Renal cortex interstitium (tissue), 11 donors: ENCODE results near the gene FKBP4. TPM values are rescaled to one million over a fixed set of nuclear protein-coding genes. Genes with fewer than 3 reads are reported as not detected.
"Not testable (repeated sequence)": the region's sequence is repeated elsewhere in the genome, so short reads cannot be mapped to it uniquely, and the experiment has no call there.

Experiments
- DNase-seq, 11 donors: peaks; one replicate each; pipeline ENCODE4 v3.0.0-alpha.2; 2013; ENCODE audit warnings: low read depth in 9 of 11, low spot score in 4 of 11; ENCODE audit errors: extremely low read depth in 1 of 11
- polyA plus RNA-seq, 3 donors: library from polyadenylated mRNA; unstranded; fragments of 120-200 nt; gene quantifications; one replicate each; pipeline ENCODE4 v1.2.1, GENCODE V29; 2013; ENCODE audit not compliant: insufficient read length in 3 of 3

Gene FKBP4
- polyA plus RNA-seq, 3 donors = 118 to 137 (median 130) TPM

GRCh38 chr12:2770544-2770943, 24.2 kb upstream of the FKBP4 start:
- DNase-seq = not testable (repeated sequence)

- no peak for DNase-seq
These were observed 22.4 kb upstream of the FKBP4 start for GRCh38 chr12:2772370-2772769.

DNA sequence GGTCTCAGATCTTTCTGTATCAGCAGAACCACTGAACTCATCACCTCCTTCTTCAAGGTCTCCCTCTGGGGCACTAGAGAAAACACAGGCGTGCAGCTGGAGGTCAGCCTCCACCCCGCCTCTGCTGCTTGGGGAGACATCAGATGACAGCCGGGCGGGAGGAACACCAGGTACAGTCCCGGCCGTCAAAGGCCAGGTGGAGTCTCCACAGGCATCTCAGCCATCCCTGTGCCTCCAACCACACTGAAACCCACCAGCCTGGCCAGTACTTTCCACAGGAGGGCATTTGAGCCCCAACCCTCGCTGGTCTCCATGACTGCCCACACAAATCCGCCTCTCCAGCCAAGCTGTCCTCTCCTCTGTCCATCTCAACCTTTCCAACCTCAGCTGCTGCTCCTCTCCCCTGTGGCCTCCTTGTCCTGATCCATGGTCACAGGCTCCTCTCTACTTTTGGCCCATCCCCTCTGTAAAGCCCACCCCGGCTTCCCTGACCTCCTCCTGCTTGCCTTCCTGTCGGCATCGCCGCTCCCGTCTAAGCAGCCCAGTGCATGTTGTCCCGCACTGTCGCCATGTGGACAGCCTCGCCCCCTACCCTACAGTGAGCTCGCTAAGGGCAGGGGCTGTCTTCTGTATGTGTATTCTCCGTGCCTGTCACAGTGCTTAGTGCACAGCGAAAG, 21.4 kb upstream of the FKBP4 start:
- DNase-seq = no peak

GRCh38 chr12:2775431-2775830, 19.3 kb upstream of the FKBP4 start:
- no peak for DNase-seq

GRCh38 chr12:2776129-2776806, 18.5 kb upstream of the FKBP4 start:
- DNase-seq = no peak

GRCh38 chr12:2779281-2779680, 15.5 kb upstream of the FKBP4 start:
- DNase-seq = no peak

DNA sequence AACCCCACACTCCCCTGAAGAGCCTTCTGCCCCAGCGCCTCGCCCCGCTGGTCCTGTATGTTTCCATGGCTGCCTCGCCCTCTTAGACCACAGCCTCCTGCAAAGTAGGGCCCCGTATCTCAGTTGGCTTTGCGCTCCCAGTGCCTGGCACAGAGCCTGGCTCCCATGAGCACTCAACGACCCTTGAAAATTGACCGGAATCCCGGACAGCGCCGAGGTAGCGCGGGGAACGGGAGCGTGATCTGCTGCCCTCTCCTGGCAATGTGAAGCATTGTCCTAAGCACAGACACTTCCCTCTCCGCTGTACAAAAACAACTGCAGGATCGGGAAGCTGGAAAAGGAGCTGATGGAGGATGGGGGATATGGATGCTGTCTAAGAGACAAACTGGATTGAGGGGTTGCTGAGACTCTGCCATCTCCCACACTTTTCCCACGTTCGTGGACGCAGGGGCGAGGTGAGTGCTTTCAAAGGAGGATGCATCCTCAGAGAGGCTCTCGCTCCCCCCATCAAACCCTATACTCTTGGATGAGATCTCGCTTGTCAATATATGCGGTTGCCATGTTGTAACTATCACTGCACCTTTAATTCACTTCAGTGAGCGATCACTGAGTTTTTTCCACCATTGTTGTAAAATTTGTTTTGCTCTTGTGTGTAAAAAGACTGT, 10.7 kb upstream of the FKBP4 start:
- peak in 5 of 11 donors; percentile 45 to 61 (median 51) for DNase-seq

GRCh38 chr12:2785017-2785416, 9.8 kb upstream of the FKBP4 start:
- no peak for DNase-seq

DNA sequence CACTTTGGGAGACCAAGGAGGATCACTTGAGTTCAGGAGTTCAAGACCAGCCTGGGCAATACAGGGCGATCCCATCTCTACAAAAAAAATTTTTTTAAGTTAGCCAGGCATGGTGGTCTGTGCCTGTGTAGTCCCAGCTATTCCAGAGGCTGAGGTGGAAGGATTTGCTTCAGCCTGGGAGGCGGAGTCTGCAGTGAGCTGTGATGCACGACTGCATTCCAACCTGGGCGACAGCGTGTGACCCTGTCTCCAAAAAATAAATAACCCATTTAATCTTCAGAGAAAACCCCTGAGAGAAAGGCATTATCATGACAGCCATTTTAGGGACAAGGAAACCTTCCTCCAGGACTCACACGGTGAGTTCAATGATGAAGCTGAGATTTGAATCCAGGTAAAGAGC, 3.7 kb upstream of the FKBP4 start:
- no peak for DNase-seq

DNA sequence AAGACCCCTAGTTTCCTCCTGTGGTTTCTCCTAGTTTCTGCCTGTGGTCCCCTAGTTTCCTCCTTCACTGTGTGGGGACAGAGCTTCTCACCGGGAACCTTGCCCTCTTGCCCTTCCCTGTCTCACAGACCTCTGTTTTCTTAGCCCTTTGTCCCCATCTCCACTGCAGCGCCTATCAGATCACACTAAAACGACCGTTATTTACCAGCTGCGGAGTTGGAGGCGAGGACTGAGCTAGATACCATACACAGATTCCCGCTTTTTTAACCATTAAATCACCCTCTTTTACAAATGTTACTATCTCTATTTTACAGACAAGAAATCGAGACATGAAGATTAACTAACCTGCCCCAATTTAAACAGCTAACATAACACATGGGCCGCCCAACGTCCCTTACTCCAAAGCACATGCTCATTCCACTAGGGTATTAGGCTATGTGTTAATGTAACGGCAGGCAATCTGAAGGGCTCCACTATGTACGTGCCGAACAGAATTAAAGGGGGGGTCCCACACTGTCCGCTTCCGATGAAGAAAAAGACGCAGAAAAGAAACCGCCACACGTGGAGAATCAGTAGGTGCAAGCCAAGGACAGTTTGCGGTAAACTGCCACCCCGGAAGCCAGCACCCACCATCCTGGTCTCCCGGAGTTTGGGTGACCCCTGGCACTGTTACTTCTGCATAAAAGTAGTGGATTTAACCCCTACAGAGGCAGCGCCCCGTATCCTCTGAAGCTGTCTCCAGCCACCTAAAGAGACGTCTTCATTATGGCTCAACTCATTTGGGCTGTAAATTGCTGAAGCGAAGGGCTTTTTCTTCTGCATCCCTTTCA, 1.9 kb upstream of the FKBP4 start:
- DNase-seq = no peak

DNA sequence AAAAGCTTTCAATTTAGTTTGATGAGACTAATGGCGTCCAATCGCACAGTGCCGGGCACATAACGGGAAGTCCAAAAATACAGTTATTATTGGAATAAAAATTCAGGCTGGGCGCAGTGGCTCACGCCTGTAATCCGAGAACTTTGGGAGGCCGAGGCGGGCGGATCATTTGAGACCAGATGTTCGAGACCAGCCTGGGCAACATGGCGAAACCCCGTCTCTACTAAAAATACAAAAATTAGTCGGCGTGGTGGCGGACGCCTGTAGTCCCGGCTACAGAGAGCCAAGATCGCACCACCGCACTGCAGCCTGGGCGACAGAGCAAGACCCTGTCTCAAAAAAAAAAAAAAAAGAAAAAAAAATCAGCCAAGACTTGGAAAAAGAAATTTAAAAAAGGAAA, 1.2 kb upstream of the FKBP4 start:
- no peak for DNase-seq

DNA sequence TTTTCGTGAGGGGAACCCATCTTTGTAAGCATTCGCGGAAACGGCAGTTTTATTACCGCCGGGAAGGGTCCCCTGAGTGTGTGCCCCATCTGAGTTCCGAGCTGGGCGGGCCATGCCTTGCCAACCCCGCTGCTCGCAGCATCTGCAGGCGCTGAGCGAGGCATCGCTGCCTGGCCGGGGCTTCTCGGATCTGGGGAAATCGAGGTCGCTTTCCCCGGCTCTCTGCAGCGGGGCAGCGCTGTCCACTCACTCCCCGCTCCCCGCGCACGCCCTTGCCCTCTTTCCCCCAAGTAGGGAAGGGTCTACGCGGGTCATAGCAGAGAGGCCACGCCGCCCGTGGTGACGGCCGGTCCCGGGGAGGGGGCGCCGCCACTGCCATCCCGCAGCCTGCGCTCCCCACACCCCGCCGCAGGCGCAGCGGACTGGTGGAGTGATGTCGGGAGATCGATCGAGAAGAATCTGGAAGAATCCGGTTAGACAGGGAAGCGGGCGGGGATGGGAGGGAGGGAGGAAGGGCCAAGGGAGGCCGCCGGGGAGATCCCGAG, 507 bp upstream of the FKBP4 start:
- DNase-seq = peak in 1 of 11 donors; percentile 41

DNA sequence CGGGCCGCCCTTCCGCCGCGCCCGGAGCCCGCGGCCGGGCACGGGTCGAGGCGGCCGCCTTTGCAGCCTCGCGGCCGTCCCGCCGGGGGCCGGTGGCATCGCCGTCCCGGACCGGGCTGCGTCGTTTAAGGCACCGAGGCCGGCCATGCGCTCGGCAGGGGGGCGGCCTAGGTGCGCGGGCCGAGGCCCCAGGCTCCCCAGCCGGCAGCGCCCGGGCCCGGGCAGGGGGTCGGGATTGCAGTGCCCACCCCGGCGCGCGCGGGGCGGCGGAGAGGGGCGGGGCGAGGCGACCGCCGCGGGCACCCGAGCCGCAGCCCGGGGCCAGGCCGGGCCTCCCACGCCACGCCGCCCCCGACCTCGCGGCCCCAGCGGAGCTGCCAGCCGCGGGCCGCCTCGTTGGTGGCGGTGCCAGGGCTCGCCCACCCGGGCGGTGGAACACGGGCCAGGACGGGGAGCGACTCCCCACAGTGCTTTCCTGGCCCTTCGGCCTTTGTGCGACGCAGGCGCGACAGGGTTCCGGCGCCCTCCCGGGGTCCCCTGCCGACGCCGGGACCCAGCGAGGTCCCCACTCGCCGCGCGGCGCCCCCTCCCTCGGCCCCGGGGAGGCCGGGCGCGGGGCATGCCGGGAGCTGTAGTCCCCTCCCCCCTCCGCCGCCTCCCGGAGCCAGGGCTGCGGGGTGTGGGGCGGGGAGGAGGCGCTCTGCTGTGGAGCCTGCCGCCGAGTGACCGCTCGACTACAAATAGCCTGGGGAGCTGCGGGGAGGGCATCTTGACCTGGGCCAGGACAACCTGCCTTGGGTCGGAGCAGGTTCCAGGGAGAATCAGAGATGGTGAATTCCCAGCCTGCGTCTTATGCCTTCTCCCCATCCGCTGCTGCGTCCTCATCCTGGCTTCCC, 769 bp downstream of the FKBP4 start:
- peak in 3 of 11 donors; percentile 57 to 70 (median 70) for DNase-seq

DNA sequence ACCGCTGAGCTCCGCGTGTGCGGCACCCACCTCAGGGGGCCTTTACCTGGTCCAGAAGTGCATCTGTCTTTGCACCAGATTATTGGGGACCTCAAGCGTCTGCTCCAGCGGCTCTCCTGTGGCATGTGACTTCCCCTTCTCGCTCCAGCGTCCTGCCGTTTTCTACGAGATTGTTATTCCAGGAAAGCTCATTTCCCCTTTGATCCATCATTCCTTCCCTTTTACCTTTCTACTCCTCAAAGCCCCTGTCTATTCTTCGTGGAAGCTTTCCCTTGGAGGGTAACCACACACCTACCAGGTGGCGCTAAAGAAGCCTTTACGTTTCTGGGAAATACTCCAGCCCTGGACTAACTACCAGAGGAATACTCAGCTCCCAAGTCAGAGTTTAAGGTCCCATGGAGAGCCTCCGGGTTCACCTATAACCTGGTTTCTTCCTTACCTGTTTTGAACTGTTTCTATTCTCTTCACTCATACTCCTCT, 1.5 kb downstream of the FKBP4 start:
- no peak for DNase-seq

DNA sequence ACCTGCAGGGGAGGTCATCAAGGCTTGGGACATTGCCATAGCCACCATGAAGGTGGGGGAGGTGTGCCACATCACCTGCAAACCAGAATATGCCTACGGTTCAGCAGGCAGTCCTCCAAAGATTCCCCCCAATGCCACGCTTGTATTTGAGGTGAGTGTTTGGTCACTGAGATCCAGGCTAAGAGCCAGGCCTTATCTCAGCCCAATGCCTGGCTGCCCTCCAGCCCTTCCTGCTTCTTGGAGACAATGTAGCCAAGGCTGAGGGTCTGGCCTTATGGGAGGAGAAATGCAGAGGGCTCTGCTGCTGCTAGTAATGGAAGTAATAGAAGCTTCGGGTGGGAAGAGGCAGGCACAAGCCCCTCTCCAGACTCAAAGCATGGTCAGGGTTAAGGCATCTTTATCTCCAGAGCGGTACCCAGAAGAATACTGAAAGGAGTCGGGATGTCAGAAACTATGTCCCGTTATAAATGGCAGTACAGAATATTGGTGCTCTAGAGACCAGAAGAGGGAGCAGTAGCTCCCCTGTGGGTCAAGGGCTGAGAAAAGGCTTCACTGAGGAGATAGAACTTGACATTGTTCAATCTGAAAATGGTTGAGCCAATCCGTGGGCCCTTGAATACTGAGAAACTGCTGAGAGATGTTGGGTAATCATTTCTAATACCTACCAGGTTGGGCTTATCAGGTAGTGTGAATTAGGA, 3.1 kb downstream of the FKBP4 start:
- DNase-seq = no peak

DNA sequence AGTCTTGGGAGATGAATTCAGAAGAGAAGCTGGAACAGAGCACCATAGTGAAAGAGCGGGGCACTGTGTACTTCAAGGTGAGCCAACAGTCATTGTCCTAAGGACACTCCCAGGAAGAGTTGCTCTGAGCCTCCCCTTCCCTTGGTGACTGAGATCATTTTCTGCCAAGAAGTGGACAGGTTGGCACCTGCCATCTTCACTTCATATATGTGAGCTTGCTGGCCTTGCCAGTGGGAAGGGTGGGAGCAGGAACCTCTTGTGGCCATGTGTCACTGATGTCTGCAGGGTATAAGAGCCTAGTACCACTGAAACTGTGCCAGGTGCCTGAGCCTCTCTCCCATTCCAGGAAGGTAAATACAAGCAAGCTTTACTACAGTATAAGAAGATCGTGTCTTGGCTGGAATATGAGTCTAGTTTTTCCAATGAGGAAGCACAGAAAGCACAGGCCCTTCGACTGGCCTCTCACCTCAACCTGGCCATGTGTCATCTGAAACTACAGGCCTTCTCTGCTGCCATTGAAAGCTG, 5.3 kb downstream of the FKBP4 start:
- no peak for DNase-seq

- no peak for DNase-seq
These were observed 6.4 kb downstream of the FKBP4 start for GRCh38 chr12:2801044-2801783.
